ENCODE results near the gene SNX8. TPM values are rescaled to one million over a fixed set of nuclear protein-coding genes. Genes with fewer than 3 reads are reported as not detected.

SNX8 gene
- total RNA-seq, 2 donors from 2014 or later = 53.0 to 53.2 TPM

DNA sequence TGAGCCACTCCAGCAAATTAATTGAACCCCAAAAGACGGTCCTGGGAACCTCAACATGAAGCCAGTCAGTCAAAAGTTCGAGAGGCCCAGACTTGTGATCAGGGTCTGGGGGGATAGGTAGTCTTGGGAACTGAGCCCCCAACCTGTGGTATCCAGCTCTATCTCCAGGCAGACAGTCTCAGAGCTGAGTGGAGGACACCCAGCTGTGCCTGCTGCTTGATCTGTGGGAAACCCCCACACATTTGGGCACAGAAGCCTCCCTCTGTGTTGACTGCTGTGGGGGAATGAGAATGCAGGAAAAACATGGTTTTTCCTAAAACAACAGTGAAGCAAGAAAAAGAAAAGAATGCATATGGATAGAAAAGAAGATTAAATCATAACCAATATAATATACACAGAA is 16.3 kb upstream of the SNX8 start:
- no peaks in the 10 kb centered on the region for H3K27me3 ChIP-seq (ENCODE audit: control insufficient read depth, insufficient read depth, low read length, poor library complexity, severe bottlenecking)
- Mint-ChIP-seq H3K4me1 (no peaks in the 10 kb centered on the region), H3K27ac (no peak overlapping the region), H3K27me3 (ENCODE audit: insufficient read depth) (no peaks in the 10 kb centered on the region), H3K9me3 (no peaks in the 10 kb centered on the region), H3K36me3 (ENCODE audit: low read depth) (peaks cover 2% of the 10 kb centered on the region), H3K4me3 (no peak overlapping the region)
- H3K9me3 ChIP-seq (ENCODE audit: control insufficient read depth, low read length) = no peaks in the 10 kb centered on the region
- DNase-seq = no peak
- TF ChIP-seq, protein P1, sequence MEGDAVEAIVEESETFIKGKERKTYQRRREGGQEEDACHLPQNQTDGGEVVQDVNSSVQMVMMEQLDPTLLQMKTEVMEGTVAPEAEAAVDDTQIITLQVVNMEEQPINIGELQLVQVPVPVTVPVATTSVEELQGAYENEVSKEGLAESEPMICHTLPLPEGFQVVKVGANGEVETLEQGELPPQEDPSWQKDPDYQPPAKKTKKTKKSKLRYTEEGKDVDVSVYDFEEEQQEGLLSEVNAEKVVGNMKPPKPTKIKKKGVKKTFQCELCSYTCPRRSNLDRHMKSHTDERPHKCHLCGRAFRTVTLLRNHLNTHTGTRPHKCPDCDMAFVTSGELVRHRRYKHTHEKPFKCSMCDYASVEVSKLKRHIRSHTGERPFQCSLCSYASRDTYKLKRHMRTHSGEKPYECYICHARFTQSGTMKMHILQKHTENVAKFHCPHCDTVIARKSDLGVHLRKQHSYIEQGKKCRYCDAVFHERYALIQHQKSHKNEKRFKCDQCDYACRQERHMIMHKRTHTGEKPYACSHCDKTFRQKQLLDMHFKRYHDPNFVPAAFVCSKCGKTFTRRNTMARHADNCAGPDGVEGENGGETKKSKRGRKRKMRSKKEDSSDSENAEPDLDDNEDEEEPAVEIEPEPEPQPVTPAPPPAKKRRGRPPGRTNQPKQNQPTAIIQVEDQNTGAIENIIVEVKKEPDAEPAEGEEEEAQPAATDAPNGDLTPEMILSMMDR (conservative IDR thresholded peaks at IDR 0.05) = no peak
- 95% methylated on average over 2 of the region's 2 CpGs; no CpG with 5 or more reads in 1 of the 2 experiments for WGBS, 2 experiments (ENCODE audit: insufficient coverage in 1 of 2, insufficient read length in 1 of 2)
- no peak overlapping the region for H3K4me3 ChIP-seq (ENCODE audit: low read length)
- no peaks in the 10 kb centered on the region for H3K4me1 ChIP-seq (ENCODE audit: control insufficient read depth, insufficient read depth, low read length)
- H3K36me3 ChIP-seq (ENCODE audit: control insufficient read depth, insufficient read depth, low read length) = no peaks in the 10 kb centered on the region
- H3K27ac ChIP-seq (ENCODE audit: low read depth, low read length) = no peak overlapping the region
- H3K9ac ChIP-seq (ENCODE audit: extremely low read depth, low read length, poor library complexity, severe bottlenecking) = no peak overlapping the region

DNA sequence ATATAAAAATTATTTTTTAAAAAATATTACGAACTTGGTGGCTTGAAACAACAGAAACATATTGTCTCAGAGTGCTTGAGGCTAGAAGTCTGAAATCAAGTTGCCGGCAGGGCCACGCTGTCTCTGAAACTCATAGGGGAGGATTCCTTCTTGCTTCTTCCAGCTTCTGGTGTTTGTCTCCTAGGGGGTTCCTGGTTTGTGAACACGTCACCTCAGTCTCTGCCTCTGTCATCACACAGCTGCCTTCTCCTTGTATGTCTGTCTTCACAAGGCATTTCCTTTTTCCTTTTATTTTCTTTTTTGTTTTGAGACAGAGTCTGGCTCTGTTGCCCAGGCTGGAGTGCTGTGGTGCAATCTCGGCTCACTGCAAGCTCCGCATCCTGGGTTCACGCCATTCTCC is 12.7 kb upstream of the SNX8 start:
- H3K4me3 Mint-ChIP-seq = no peak overlapping the region
- no peaks in the 10 kb centered on the region for H3K27me3 ChIP-seq (ENCODE audit: control insufficient read depth, insufficient read depth, low read length, poor library complexity, severe bottlenecking)
- no peaks in the 10 kb centered on the region for H3K9me3 Mint-ChIP-seq
- 95% methylated on average over 6 to 7 of the region's 7 CpGs for WGBS, 2 experiments (ENCODE audit: insufficient coverage in 1 of 2, insufficient read length in 1 of 2)
- H3K4me1 Mint-ChIP-seq = no peaks in the 10 kb centered on the region
- no peaks in the 10 kb centered on the region for H3K36me3 ChIP-seq (ENCODE audit: control insufficient read depth, insufficient read depth, low read length)
- no peak overlapping the region for H3K27ac ChIP-seq (ENCODE audit: low read depth, low read length)
- no peaks in the 10 kb centered on the region for H3K4me1 ChIP-seq (ENCODE audit: control insufficient read depth, insufficient read depth, low read length)
- no peaks in the 10 kb centered on the region for H3K9me3 ChIP-seq (ENCODE audit: control insufficient read depth, low read length)
- H3K27ac Mint-ChIP-seq = no peak overlapping the region
- DNase-seq = no peak
- no peak overlapping the region for H3K9ac ChIP-seq (ENCODE audit: extremely low read depth, low read length, poor library complexity, severe bottlenecking)
- H3K36me3 Mint-ChIP-seq (ENCODE audit: low read depth) = no peaks in the 10 kb centered on the region
- H3K27me3 Mint-ChIP-seq (ENCODE audit: insufficient read depth) = no peaks in the 10 kb centered on the region
- TF ChIP-seq, protein P1 (conservative IDR thresholded peaks at IDR 0.05) = no peak
- no peak overlapping the region for H3K4me3 ChIP-seq (ENCODE audit: low read length)

DNA sequence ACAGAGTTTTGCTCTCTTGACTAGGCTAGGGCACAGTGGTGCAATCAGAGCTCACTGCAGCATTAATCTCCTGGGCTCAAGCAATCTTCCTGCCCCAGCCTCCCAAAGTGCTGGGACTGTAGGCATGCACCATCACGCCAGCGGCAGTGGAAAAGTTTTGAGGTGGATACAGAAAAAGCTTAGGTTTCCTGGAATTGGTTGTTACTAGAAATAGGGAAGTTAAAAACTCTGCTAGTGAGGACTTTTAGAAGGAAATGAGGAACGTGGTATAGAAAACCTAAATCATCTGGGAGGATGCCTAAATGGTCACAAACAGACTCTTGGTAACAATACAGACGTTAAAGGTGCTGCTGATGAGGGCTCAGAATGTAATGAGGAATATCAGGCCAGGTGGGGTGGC is 10.9 kb upstream of the SNX8 start:
- H3K27ac ChIP-seq (ENCODE audit: low read depth, low read length) = no peak overlapping the region
- 92 to 94% methylated on average over 4 of the region's 4 CpGs for WGBS, 2 experiments (ENCODE audit: insufficient coverage in 1 of 2, insufficient read length in 1 of 2)
- H3K4me3 ChIP-seq (ENCODE audit: low read length) = no peak overlapping the region
- TF ChIP-seq, protein P1 (conservative IDR thresholded peaks at IDR 0.05) = no peak
- DNase-seq = no peak
- H3K4me1 ChIP-seq (ENCODE audit: control insufficient read depth, insufficient read depth, low read length) = no peaks in the 10 kb centered on the region
- Mint-ChIP-seq H3K36me3 (ENCODE audit: low read depth) (no peaks in the 10 kb centered on the region), H3K27ac (no peak overlapping the region), H3K4me1 (peaks cover 3% of the 10 kb centered on the region), H3K9me3 (no peaks in the 10 kb centered on the region), H3K27me3 (ENCODE audit: insufficient read depth) (no peaks in the 10 kb centered on the region), H3K4me3 (no peak overlapping the region)
- H3K9ac ChIP-seq (ENCODE audit: extremely low read depth, low read length, poor library complexity, severe bottlenecking) = no peak overlapping the region
- H3K9me3 ChIP-seq (ENCODE audit: control insufficient read depth, low read length) = no peaks in the 10 kb centered on the region
- H3K36me3 ChIP-seq (ENCODE audit: control insufficient read depth, insufficient read depth, low read length) = no peaks in the 10 kb centered on the region
- H3K27me3 ChIP-seq (ENCODE audit: control insufficient read depth, insufficient read depth, low read length, poor library complexity, severe bottlenecking) = no peaks in the 10 kb centered on the region

Measured in endodermal cell (in vitro differentiated cells).